ENCODE measurements around the gene SLC35E1. TPM values are rescaled to one million over a fixed set of nuclear protein-coding genes. Genes with fewer than 3 reads are reported as not detected.
"Not testable (repeated sequence)": the region's sequence is repeated elsewhere in the genome, so short reads cannot be mapped to it uniquely, and the experiment has no call there.

SLC35E1 gene
- total RNA-seq, 2 experiments from 2014 or later: 72.3 to 76.3 TPM

DNA sequence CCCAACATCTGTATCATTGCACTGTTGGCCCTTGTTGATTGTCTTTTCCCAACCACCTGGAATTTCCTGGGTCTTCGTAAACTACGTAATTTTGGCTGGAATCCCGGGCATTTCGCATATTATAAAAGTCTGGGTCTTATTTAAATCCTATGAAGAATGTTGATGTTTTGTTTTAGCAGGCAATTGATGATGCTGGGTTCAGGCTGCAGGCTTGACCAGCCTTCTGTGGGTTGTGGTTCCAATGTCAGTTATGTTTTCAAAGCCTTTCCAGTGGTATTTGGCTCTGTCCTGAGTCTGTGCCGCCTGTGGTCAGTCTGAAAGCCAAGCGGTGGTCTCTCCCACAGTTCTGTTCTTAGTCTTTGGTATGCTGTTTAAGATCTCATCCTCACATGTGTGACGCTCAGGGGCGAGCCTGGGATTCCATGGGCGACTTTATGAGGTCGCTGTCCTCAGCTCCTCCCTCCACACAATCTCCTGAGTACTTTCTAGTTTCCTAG lies 12.4 kb downstream of the SLC35E1 start:
- H3K36me3 Mint-ChIP-seq (ENCODE audit: low read depth): peaks cover 64% of the 10 kb centered on the region
- H3K4me1 Mint-ChIP-seq (ENCODE audit: low read depth): peaks cover 11% of the 10 kb centered on the region
- H3K4me3 Mint-ChIP-seq: no peak overlapping the region
- ChIA-PET POLR2A (no interaction called here), CTCF (no interaction called here)
- Histone ChIP-seq H3K27me3 (ENCODE audit: control insufficient read depth in 1 of 2, insufficient read depth in 2 of 2, low read length in 2 of 2) (no peaks in the 10 kb centered on the region), H3K4me1 (ENCODE audit: insufficient read depth, low read length) (peaks cover 1% of the 10 kb centered on the region), H3K27ac (ENCODE audit: low read depth in 1 of 2, low read length in 2 of 2) (no peak overlapping the region), H3K4me3 (ENCODE audit: low read length) (no peak overlapping the region), H3K9me3 (ENCODE audit: control insufficient read depth in 1 of 2, insufficient read depth in 1 of 2, low read length in 2 of 2) (no peaks in the 10 kb centered on the region), H3K36me3 (ENCODE audit: insufficient read depth, low read length) (peaks cover 73% of the 10 kb centered on the region)
- TF ChIP-seq, protein P1, sequence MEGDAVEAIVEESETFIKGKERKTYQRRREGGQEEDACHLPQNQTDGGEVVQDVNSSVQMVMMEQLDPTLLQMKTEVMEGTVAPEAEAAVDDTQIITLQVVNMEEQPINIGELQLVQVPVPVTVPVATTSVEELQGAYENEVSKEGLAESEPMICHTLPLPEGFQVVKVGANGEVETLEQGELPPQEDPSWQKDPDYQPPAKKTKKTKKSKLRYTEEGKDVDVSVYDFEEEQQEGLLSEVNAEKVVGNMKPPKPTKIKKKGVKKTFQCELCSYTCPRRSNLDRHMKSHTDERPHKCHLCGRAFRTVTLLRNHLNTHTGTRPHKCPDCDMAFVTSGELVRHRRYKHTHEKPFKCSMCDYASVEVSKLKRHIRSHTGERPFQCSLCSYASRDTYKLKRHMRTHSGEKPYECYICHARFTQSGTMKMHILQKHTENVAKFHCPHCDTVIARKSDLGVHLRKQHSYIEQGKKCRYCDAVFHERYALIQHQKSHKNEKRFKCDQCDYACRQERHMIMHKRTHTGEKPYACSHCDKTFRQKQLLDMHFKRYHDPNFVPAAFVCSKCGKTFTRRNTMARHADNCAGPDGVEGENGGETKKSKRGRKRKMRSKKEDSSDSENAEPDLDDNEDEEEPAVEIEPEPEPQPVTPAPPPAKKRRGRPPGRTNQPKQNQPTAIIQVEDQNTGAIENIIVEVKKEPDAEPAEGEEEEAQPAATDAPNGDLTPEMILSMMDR (IDR thresholded peaks at IDR 0.05): no peak
- ATAC-seq (ENCODE audit: poor library complexity) (no peak), DNase-seq (no peak)
- H3K9me3 Mint-ChIP-seq: no peaks in the 10 kb centered on the region
- intact Hi-C loops (cut with DNase I, micrococcal nuclease): no loop called here
- H3K27me3 Mint-ChIP-seq: no peaks in the 10 kb centered on the region
- H3K27ac Mint-ChIP-seq: no peak overlapping the region

DNA sequence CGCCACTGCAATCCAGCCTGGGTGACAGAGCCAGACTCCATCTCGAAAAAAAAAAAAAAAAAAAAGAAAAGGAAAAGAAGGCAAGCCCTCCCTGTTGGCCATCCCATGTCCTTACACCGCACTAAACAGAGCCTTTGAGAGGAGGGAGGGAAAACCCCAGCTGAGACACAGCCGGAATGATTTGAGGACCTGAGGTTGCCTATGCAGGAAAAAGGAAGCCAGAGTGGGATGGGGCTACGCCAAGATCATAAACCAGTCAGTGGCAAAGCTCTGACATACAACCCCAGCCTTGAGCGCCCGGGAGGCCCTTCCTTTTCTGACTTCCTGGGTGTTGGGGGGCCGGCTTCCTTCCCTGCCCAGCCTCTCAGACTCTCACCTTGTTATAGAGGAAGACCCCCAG lies 17.4 kb downstream of the SLC35E1 start:
- ChIA-PET POLR2A (no interaction called here), CTCF (no interaction called here)
- TF ChIP-seq, protein P1 (IDR thresholded peaks at IDR 0.05): no peak
- Histone ChIP-seq H3K4me3 (ENCODE audit: low read length) (no peak overlapping the region), H3K27me3 (ENCODE audit: control insufficient read depth in 1 of 2, insufficient read depth in 2 of 2, low read length in 2 of 2) (no peaks in the 10 kb centered on the region), H3K36me3 (ENCODE audit: insufficient read depth, low read length) (peaks cover 54% of the 10 kb centered on the region), H3K9me3 (ENCODE audit: control insufficient read depth in 1 of 2, insufficient read depth in 1 of 2, low read length in 2 of 2) (no peaks in the 10 kb centered on the region), H3K27ac (ENCODE audit: low read depth in 1 of 2, low read length in 2 of 2) (no peak overlapping the region), H3K4me1 (ENCODE audit: insufficient read depth, low read length) (no peaks in the 10 kb centered on the region)
- Mint-ChIP-seq H3K4me3 (no peak overlapping the region), H3K4me1 (ENCODE audit: low read depth) (peaks cover 9% of the 10 kb centered on the region), H3K27ac (no peak overlapping the region), H3K27me3 (no peaks in the 10 kb centered on the region), H3K9me3 (no peaks in the 10 kb centered on the region), H3K36me3 (ENCODE audit: low read depth) (peaks cover 50% of the 10 kb centered on the region)
- ATAC-seq (ENCODE audit: poor library complexity) (no peak), DNase-seq (no peak)
- intact Hi-C loops (cut with DNase I, micrococcal nuclease): no loop called here

DNA sequence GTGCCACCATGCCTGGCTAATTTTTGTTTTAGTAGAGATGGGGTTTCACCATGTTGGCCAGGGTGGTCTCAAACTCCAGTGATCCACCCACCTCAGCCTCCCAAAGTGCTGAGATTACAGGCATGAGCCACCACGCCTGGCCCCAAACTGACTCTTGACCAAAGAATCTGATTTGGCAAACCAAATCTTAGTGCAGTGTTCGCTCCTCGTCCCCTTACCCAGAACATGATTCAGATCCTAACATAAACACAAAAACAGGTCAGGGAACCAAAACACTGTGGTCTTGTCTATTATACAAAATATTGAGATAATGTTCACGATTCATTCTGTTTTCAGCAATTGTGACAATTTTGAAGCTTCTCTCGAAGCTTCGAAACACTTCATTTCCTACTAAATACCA lies 20.3 kb downstream of the SLC35E1 start:
- H3K4me1 ChIP-seq (ENCODE audit: insufficient read depth, low read length); H3K9me3 ChIP-seq (ENCODE audit: control insufficient read depth in 1 of 2, insufficient read depth in 1 of 2, low read length in 2 of 2); CTCF ChIA-PET; H3K27me3 ChIP-seq (ENCODE audit: control insufficient read depth in 1 of 2, insufficient read depth in 2 of 2, low read length in 2 of 2); H3K4me3 Mint-ChIP-seq; H3K27ac Mint-ChIP-seq; H3K27me3 Mint-ChIP-seq; H3K9me3 Mint-ChIP-seq; intact Hi-C loops (cut with DNase I, micrococcal nuclease); ATAC-seq (ENCODE audit: poor library complexity); DNase-seq; H3K27ac ChIP-seq (ENCODE audit: low read depth in 1 of 2, low read length in 2 of 2); H3K4me1 Mint-ChIP-seq (ENCODE audit: low read depth); H3K4me3 ChIP-seq (ENCODE audit: low read length): not testable (repeated sequence)
- peaks cover 41% of the 10 kb centered on the region for H3K36me3 ChIP-seq (ENCODE audit: insufficient read depth, low read length)
- H3K36me3 Mint-ChIP-seq (ENCODE audit: low read depth): peaks cover 48% of the 10 kb centered on the region
- POLR2A ChIA-PET: interaction anchor here (1.0 kb wide), 1 partner anchor 9 kb away, joined by 4 read pairs; no protein-coding TSS in a partner anchor

DNA sequence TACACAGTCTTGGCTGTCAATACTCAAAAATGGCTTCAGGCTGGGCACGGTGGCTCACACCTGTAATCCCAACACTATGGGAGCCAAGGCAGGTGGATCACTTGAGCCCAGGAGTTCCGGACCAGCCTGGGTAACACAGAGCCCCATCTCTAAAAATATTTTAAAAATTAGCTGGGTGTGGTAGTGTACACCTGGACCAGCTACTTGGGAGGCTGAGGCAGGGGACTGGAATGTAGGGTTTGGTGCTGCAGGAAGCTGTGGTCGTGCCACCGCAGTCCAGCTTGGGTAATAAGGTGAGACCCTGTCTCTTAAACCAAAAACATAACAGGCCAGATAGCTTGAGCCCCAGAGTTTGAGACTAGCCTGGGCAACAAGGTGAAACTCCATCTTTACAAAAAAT lies 23.3 kb downstream of the SLC35E1 start:
- Histone ChIP-seq H3K27ac (ENCODE audit: low read depth in 1 of 2, low read length in 2 of 2) (no peak overlapping the region), H3K9me3 (ENCODE audit: control insufficient read depth in 1 of 2, insufficient read depth in 1 of 2, low read length in 2 of 2) (no peaks in the 10 kb centered on the region), H3K4me3 (ENCODE audit: low read length) (no peak overlapping the region), H3K36me3 (ENCODE audit: insufficient read depth, low read length) (peaks cover 21% of the 10 kb centered on the region), H3K4me1 (ENCODE audit: insufficient read depth, low read length) (peaks cover 17% of the 10 kb centered on the region), H3K27me3 (ENCODE audit: control insufficient read depth in 1 of 2, insufficient read depth in 2 of 2, low read length in 2 of 2) (no peaks in the 10 kb centered on the region)
- H3K9me3 Mint-ChIP-seq: no peaks in the 10 kb centered on the region
- intact Hi-C loops (cut with DNase I, micrococcal nuclease): no loop called here
- POLR2A ChIA-PET: no interaction called here
- DNase-seq (no peak), ATAC-seq (ENCODE audit: poor library complexity) (no peak)
- TF ChIP-seq, protein P1 (IDR thresholded peaks at IDR 0.05): no peak
- peaks cover 29% of the 10 kb centered on the region for H3K36me3 Mint-ChIP-seq (ENCODE audit: low read depth)
- CTCF ChIA-PET: no interaction called here
- H3K27me3 Mint-ChIP-seq: no peaks in the 10 kb centered on the region
- H3K4me1 Mint-ChIP-seq (ENCODE audit: low read depth): peaks cover 18% of the 10 kb centered on the region
- no peak overlapping the region for H3K27ac Mint-ChIP-seq
- no peak overlapping the region for H3K4me3 Mint-ChIP-seq

All from CD4-positive, alpha-beta T cell (primary cell).